ENCODE results near the gene HCK. TPM values are rescaled to one million over a fixed set of nuclear protein-coding genes. Genes with fewer than 3 reads are reported as not detected.
"Not testable (repeated sequence)": the region's sequence is repeated elsewhere in the genome, so short reads cannot be mapped to it uniquely, and the experiment has no call there.

Gene HCK
- total RNA-seq, 1 donor from 2014 or later, result not detected

DNA sequence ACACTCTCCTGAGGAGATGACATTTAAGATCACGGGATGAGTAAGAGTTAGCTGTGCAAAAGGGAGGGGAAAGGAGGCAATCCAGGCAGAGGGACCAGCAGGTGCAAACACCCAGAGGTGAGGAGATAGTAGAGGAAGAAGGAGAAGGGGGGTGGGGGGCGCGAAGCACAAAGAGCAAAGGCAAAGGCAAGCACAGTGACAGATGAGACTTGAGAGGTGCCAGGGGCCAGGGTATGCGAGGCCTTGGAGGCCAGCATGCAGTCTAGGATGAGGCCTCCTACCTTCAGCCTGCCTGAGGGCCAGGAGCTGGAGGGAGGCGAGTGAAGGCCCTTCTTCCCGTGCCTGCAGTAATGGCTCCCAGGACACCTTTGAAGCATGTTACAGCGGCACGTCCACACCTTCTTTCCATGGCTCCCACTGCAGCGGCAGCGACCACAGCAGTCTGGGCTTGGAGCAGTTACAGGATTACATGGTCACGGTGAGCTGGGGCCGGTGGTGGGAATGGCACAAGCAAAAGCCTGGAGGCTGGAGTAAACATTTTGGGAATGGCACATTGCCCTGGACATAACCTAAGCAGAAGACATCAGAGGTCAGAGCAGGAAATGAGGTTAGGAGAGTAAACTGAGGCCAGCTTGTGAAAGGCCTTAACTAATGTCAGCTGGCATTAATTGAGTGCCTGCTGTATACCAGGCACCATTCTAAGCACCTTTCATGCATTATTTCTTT, 23.2 kb upstream of the HCK start:
- peak in 1 of 2 donors; percentile 25 for DNase-seq (ENCODE audit: low read depth in 2 of 2)

DNA sequence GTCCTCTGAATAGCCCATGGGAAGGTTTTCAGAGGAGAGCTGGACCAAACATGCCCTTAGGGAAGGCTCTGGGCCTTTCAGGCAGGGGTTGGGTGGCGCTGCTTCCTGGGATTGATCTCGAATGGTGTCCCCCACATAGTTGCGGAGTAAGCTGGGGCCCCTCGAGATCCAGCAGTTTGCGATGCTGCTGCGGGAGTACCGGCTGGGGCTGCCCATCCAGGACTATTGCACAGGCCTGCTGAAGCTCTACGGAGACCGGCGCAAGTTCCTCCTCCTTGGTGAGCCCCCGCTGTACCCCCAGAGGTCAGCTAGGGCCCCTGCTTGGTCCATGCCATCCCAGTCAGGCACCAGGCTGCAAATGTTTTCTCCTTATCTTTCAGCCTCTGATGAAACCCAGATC, 22.5 kb upstream of the HCK start:
- DNase-seq (ENCODE audit: low read depth in 2 of 2), result no peak

DNA sequence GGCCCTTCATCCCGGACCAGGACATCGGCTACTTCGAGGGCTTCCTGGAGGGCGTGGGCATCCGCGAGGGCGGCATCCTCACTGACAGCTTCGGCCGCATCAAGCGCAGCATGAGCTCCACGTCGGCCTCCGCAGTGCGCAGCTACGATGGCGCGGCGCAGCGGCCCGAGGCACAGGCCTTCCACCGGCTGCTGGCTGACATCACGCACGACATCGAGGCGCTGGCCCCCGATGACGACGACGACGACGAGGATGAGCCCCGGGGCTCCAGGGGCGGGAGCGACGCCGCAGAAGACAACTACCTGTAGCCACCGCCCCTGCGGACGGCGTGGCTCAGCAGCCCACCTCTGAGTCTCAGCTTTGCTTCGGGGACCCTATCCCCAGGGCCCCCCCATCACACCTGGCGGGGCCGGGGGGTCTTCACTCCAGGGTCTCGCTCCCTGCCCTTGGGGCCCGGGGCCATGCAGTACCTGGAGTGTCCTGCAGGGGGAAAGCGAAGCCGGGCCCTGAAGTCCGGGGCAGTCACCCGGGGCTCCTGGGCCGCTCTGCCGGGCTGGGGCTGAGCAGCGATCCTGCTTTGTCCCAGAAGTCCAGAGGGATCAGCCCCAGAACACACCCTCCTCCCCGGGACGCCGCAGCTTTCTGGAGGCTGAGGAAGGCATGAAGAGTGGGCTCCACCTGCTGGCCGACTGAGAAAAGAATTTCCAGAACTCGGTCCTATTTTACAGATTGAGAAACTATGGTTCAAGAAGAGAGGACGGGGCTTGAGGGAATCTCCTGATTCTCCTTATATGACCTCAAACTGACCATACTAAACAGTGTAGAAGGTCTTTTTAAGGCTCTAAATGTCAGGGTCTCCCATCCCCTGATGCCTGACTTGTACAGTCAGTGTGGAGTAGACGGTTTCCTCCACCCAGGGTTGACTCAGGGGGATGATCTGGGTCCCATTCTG, 20.8 kb upstream of the HCK start:
- DNase-seq (ENCODE audit: low read depth in 2 of 2), result peak; percentile 78 to 85

- no peak for DNase-seq (ENCODE audit: low read depth in 2 of 2)
Measured at GRCh38 chr20:32033316-32033715, 18.7 kb upstream of the HCK start.

DNA sequence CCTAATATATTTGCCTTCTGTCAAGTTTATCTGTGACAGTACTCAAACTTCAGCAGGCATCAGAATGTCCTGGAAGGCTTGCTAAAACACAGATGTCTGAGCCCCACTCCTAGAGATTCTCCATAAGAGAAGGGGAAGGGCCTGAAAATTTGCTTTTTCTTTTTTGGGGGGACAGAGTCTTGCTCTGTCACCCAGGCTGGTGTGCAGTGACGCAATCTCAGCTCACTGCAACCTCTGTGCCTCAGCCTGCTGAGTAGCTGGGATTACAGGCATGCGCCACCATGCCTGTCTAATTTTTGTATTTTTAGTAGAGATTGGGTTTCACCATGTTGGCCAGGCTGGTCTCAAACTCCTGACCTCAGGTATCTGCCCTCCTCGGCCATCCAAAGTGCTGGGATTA, 18.3 kb upstream of the HCK start:
- not testable (repeated sequence) for DNase-seq (ENCODE audit: low read depth in 2 of 2)

DNA sequence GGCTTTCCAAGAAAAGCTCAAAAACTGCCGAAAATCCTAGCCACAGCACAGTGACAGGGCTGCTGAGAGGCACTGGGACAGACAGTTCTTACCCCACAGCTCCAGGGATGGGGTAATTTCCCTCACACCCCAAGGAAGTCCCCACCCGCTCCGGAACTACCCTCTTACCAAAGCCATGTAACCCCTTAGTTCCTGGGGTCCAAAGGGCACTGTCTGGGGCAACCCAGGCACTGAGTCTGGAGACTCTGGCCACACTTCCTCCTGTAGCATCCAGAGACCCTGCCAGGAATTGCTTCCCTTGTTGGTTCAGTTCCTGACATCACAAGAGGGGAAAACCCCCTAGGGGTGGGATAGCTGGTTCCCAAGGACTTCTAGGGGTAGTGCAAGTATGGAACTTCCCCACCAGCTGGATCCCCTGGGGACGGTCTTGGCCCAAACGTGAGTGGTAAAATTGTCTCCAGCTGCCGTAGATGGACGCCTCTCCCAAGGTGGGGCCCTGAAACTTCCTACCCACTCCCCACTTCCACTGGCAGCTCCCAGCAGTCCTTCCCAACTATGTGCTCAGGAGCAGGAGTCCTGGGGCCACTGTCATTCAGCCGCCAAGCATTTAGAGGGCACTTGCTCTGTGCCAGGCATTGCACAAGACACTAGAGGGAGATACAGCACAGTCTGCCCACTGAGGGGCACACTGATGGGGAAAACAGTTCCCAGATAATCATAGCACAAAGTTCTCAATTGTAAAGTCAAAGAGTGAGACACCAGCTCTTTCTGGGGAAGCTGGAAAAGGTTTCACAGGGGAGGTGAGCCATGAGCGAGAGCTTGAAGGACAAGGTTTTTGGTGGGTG, 17.2 kb upstream of the HCK start:
- peak in 1 of 2 donors; percentile 16 for DNase-seq (ENCODE audit: low read depth in 2 of 2)

DNA sequence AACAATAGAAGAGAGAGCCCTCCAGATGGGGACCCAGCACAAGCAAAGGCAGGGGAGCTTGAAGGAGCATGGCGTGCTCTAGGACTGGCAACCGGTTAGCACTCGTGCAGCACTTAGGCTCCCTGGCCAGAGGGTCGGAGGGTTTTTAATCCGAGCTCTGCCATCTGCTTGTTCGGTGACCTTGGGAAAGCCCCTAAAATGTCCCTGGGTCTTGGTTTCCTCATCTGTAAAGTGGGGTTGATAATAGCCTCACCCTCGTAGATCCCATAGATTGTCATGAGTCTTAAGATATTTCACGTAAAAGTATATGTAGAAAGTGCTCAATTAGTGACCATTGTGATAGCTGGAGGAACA, 16.6 kb upstream of the HCK start:
- no peak for DNase-seq (ENCODE audit: low read depth in 2 of 2)

GRCh38 chr20:32036252-32036651, 15.8 kb upstream of the HCK start:
- no peak for DNase-seq (ENCODE audit: low read depth in 2 of 2)

- no peak for DNase-seq (ENCODE audit: low read depth in 2 of 2)
Measured at GRCh38 chr20:32036716-32037485, 15.1 kb upstream of the HCK start.

DNA sequence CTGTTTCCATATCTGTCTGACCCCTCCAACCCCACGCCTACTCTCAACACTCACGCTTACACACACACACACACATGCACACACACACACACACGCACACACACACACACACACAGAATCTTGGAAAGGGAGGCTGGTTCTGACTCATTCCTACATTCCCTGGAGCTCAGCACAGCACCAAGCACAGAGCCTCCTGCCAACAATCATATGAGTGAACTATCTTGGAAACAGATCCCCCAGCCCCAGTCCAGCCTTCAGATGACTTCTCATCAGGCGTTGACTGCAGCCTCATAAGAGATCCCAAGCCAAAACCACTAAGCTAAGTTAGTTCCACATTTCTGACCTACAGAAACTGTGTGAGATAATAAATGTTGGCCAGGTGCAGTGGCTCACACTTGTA, 14.1 kb upstream of the HCK start:
- DNase-seq (ENCODE audit: low read depth in 2 of 2), result peak in 1 of 2 donors; percentile 25

DNA sequence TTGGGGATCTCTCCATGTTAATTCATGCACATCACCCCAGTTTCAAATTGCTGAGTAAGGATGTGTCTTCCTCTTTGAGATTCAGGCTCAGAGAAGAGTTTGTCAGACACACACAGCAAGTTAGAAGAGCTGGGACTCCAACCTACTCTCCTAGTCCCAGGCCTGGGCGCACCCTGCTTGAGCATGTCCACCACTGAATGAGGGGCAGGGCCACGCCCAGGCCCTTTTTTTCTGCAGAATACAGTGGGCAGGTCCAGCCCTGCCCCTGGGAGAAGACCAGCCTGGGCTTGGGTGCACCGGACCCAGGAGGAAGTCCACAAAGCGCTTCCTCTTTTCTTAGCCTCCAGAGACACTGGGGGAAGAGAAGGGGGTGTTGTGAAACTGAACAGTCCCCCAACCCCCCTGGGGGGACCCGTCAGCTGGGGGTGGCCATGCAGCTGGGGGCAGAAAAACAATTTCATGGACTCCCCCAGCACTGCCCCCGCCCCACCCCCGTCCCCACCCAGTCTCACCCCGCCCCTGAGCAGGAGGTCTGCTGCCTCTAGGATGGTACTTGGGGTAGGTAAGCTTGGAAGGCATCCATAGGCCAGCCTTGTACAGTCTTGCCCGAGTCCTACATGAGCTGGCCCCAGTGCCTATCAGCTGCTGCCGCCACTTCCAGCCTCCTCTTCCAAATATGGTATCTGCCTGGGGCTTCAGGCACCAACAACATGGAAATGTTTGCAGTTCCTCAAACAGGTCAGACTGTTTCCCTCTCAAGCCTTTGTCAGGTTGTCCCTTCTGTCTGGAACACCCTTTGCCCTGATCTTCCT, 11.7 kb upstream of the HCK start:
- no peak for DNase-seq (ENCODE audit: low read depth in 2 of 2)

- no peak for DNase-seq (ENCODE audit: low read depth in 2 of 2)
Measured at GRCh38 chr20:32045999-32046398, 6.0 kb upstream of the HCK start.

DNA sequence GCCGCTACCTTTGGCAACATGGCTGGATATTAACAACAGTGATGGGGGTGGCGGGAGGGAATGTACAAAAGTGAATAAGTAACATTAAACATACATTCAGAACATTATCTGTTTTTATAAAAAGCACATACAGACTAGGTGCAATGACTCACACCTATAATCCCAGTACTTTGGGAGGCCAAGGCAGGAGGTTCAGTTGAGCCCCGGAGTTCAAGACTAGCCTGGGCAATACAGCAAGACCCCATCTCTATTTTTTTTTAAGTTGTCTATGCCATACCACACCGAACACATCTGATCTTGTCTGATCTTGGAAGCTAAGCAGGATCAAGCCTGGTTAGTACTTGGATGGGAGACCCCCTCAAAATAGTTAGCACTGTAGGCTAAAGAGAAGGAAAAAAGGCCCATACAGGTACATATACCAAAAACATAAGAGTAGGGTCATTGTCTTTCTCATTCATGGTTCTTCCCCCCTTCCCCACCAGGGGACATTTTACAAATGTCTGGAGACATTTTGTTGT, 1.7 kb upstream of the HCK start:
- DNase-seq (ENCODE audit: low read depth in 2 of 2), result no peak

DNA sequence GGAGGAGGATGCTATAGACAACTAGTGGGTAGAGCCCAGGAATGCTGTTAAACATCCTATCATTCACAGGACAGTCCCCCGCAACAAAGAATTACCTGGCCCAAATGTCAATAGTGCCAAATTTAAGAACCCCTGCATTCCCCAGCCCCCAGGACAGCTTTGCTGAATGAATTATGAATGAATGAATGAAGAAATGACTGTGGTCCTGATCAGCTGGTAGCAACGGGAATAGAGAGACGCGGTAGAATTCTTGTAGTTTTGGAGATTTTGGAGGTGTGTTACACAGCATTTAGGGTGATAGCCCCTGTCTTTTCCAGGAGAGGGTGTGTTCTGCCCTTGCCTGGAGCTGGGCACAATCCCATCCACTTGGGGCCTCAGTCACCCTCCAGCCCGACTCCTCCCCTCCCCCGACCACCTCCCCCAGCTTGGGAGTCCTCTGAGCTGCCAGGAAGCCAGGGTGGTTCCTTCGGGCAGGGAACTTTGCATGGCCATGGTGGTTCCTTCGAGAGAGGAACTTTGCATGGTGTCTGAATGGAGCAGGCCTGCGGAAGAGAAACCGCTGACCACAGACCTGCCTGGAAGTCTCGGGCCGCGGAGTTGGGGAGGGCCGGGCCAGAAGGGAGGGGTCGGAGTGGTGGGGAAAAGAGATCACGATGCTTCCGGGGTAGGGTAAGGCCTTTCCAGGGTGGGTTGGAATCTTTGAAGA, 1.0 kb upstream of the HCK start:
- DNase-seq (ENCODE audit: low read depth in 2 of 2), result no peak

DNA sequence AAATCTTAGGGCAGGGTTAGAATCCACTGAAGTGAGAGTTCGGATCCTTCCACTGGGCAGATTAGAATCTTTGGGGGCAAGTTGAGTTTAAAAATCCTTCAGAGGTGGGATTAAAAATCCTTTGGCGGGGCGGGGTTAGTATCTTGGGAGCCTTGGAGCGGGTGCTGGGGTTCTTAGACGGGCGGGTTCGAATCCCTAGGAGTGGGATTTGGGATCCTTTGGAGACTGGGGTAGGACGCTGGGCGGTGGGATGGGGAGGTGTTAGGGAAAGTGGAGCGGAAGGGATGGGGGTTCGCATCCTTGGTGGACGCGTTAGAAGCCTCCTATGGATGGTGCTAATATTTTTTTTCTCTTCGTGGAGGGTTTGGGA, 337 bp upstream of the HCK start:
- no peak for DNase-seq (ENCODE audit: low read depth in 2 of 2)

GRCh38 chr20:32052778-32053362, 828 bp downstream of the HCK start:
- no peak for DNase-seq (ENCODE audit: low read depth in 2 of 2)

DNA sequence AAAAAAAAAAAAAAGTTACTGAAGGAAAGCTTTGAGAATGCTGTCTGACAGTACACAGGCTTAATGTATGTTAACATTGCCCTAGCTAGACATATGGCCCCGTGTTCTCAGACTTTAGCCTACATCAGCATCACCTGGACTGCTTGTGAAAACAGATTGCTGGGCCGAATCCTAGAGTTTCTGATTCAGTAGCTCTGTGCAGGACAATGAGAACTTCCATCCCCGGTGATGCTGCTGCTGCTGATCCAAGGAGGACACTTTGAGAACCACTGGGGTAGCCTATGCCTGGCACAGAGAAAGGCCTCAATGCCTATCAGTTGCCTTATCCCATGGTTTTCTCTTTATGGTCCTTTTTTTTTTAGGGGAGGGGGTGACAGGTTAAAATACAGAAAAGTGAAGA, 1.6 kb downstream of the HCK start:
- DNase-seq (ENCODE audit: low read depth in 2 of 2), result no peak

- DNase-seq (ENCODE audit: low read depth in 2 of 2), result no peak
Measured at GRCh38 chr20:32056708-32057483, 4.9 kb downstream of the HCK start.

Data from lung microvascular endothelial cell (primary cell).